C4-2B (cell line): ENCODE data around the gene DCAF16.

Experiments
- CTCF ChIP-seq: fragments of 450-650 bp; conservative IDR thresholded peaks from 2 replicates; pipeline ENCODE4 v1.5.1; 2017; ENCODE audit warnings: mild to moderate bottlenecking
- ZFX ChIP-seq: fragments of 450-650 bp; IDR thresholded peaks from 2 replicates; pipeline ENCODE4 v1.6.1; 2017

GRCh38 chr4:17762726-17763125 lies 47.8 kb downstream of the DCAF16 start:
- TF ChIP-seq CTCF (peak; percentile 34), ZFX (no peak)
